ENCODE data around the gene KPNB1. TPM values are rescaled to one million over a fixed set of nuclear protein-coding genes. Genes with fewer than 3 reads are reported as not detected.
"Not testable (repeated sequence)": the region's sequence is repeated elsewhere in the genome, so short reads cannot be mapped to it uniquely, and the experiment has no call there.

The KPNB1 gene
- total RNA-seq, 1 donor from 2014 or later, result 140 TPM

GRCh38 chr17:47675380-47676198 is 25.9 kb downstream of the KPNB1 start:
- no peak for FAIRE-seq
- DNase-seq (ENCODE audit: low spot score in 2 of 2), result no peak

GRCh38 chr17:47676199-47676472 is 26.4 kb downstream of the KPNB1 start:
- DNase-seq (ENCODE audit: low spot score in 2 of 2), result no peak
- FAIRE-seq, result no peak

- no peak for FAIRE-seq
- DNase-seq (ENCODE audit: low spot score in 2 of 2), result no peak
Measured at GRCh38 chr17:47676510-47677165, 26.9 kb downstream of the KPNB1 start.

GRCh38 chr17:47678196-47678595 is 28.5 kb downstream of the KPNB1 start:
- FAIRE-seq, result no peak
- DNase-seq (ENCODE audit: low spot score in 2 of 2), result no peak

- DNase-seq (ENCODE audit: low spot score in 2 of 2) (no peak), FAIRE-seq (no peak)
Measured at GRCh38 chr17:47682138-47682537, 32.4 kb downstream of the KPNB1 start.

GRCh38 chr17:47682727-47683126 is 33.0 kb downstream of the KPNB1 start:
- not testable (repeated sequence) for DNase-seq (ENCODE audit: low spot score in 2 of 2); FAIRE-seq

- no peak for DNase-seq (ENCODE audit: low spot score in 2 of 2)
- FAIRE-seq, result no peak
Measured at GRCh38 chr17:47684025-47684424, 34.3 kb downstream of the KPNB1 start.

- FAIRE-seq, result no peak
- DNase-seq (ENCODE audit: low spot score in 2 of 2), result no peak
Measured at GRCh38 chr17:47684535-47685193, 34.9 kb downstream of the KPNB1 start.

GRCh38 chr17:47685556-47686275 is 36.0 kb downstream of the KPNB1 start:
- DNase-seq (ENCODE audit: low spot score in 2 of 2) (no peak), FAIRE-seq (no peak)

- DNase-seq (ENCODE audit: low spot score in 2 of 2) (no peak), FAIRE-seq (no peak)
Measured at GRCh38 chr17:47686276-47686635, 36.5 kb downstream of the KPNB1 start.

GRCh38 chr17:47686664-47687327 is 37.1 kb downstream of the KPNB1 start:
- FAIRE-seq (no peak), DNase-seq (ENCODE audit: low spot score in 2 of 2) (no peak)

GRCh38 chr17:47687328-47687690 is 37.6 kb downstream of the KPNB1 start:
- no peak for FAIRE-seq
- DNase-seq (ENCODE audit: low spot score in 2 of 2), result no peak

- no peak for FAIRE-seq
- DNase-seq (ENCODE audit: low spot score in 2 of 2), result peak in 1 of 2 donors; percentile 25
Measured at GRCh38 chr17:47687748-47688147, 38.0 kb downstream of the KPNB1 start.

- FAIRE-seq (no peak), DNase-seq (ENCODE audit: low spot score in 2 of 2) (no peak)
Measured at GRCh38 chr17:47690121-47690520, 40.4 kb downstream of the KPNB1 start.

GRCh38 chr17:47692137-47692894 is 42.6 kb downstream of the KPNB1 start:
- no peak for DNase-seq (ENCODE audit: low spot score in 2 of 2)
- no peak for FAIRE-seq

- DNase-seq (ENCODE audit: low spot score in 2 of 2), result peak in 1 of 2 donors; percentile 22
Measured at GRCh38 chr17:47692895-47693730, 43.4 kb downstream of the KPNB1 start.

GRCh38 chr17:47693731-47694580 is 44.2 kb downstream of the KPNB1 start, which contains the start of gene TBKBP1:
TSS of gene TBKBP1 (plus strand) at chr17:47694161. CDS start at chr17:47696113, 1,952 bp downstream.
- FAIRE-seq (no peak), DNase-seq (ENCODE audit: low spot score in 2 of 2) (peak; percentile 69 to 70)

More at GRCh38 chr17:47692895-47693730, 43.4 kb downstream of the KPNB1 start:
- no peak for FAIRE-seq

All from frontal cortex (tissue), 4 donors.